HG03064 (cell line): ENCODE data around the gene TMEM120A.
A peak's percentile ranks its signal among the peaks of the same experiment; 100 is the strongest.

Source experiments
- ATAC-seq: cut with Tn5 transposase; IDR thresholded peaks from one replicate; pipeline ENCODE4 v1.9.1; 2021; ENCODE audit warnings: low read depth; ENCODE audit not compliant: unreplicated experiment

TMEM120A gene

DNA sequence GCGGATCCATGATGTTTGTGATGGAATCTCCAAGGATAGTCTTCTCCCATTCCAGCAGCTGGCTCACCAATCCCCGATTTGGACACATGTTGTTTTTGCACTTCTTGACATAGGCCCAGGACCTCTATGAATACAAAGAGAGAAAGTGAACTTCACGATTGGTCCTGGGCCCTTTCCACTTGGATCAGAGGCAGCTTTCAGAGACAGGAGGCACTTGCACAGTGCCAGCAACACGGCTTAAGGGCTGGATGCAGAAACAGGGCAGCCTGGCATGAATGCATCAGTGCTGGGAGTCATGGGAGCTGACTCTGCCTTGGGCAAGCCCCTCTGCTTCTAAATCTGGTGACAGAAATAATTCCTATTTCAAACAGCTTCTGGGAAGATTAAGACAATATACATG is 2.1 kb upstream of the TMEM120A start:
- ATAC-seq, result no peak

DNA sequence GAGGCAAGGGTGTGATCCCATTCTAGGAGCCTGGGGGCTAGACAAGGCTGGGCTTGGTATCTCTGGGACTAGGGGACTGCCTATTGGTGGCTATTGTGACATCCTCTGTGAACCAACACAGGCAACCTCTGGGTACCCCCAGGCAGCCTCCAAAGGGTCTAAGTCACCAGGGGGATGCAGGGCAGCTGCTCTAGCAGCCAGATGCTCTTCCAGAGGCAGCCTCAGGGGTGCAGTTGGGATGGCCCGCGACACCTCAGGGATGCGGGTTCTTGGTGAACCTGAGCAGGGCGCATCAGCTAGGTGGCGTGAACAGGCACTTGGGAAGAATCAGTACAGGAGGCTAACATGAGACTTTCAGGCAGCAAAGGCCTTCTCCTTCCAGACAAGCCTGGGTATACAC is 1.6 kb upstream of the TMEM120A start:
- ATAC-seq, result no peak

DNA sequence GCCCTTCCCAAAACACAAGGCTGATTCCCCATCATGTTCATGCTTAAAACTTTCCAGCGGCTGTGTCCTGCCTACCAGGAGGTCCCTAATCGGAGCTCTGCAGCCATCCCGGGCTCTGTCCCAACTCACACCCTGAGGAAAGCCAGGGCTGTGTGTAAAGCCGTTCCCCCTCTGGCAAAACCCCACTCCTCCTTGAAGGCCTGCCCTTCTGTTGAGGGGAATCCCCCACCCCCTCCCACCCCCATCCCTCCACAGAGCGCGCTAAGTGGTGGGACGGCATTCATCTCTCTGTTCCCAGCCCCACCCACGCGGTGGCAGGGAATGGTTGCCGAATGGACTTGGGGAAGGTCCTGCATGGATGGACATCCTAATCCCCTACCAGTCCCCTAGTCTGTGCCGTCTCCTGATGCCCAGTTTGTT is 667 bp upstream of the TMEM120A start:
- ATAC-seq, result no peak

DNA sequence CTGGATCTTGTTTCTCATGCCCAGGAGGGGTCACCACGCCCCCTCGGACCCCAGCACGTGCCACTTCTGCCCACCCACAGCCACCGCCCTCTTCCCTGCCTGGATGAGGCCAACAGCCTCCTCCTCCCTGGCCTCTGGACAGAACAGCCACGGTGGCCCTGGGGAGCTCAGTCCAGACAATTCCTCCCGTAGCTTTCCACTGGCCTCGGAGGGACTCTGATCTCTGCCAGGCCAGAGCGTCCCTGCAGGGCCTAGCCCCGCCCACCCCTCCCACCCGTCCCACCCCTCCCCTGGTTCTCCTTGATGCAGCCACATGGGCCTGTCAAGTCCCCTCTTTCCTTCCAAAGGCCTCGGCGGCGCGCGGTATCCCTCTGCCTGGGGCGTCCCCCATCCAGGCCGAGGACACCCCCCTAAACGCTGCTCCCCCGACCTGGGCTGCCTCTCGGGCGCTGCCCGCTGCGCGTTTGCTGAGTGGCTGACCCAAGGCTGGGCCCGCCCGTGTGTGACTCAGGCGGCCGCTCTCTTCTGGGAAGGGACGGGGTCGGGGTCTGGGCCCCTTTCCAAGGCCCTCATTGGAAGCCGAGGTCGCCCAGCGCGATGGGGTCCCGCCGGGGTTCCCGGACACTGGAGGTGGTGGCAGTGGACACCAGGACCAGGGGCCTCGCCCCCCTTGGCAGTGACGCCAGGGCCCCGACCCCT is 557 bp downstream of the TMEM120A start:
- ATAC-seq, result peak; percentile 24

DNA sequence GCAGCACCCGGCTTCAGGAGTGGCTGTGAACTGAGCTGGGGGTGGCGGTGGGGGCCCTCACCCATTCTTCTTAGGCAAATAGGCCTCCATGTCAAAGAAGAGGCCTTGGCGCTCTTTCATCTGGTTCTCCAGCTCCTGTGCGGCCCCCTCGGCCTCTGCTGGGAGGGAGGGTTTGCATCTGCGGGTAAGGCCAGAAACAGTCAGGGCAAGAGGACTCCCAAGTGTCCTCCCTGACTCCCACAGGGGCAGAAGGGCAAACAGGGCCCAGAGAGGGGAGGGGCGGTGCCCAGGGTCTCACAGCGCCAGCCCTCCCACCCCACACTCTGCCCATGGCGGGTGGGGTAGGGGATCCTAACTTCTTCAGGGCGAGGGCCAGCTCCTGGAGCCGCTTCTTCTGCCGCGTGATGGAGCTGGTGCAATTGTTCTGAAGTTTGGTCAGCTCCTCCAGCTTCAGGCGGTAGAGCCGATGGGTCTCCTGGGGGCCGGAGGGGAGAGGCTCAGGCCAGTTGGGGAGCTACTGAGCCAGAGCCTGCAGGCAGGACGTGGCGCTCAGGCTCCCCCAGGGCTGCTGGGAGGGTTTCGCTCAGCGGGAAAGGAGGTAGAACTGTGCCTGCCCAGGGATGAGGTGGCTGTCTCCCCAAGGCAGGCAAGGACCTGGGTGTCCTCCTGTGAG is 2.2 kb downstream of the TMEM120A start:
- no peak for ATAC-seq

DNA sequence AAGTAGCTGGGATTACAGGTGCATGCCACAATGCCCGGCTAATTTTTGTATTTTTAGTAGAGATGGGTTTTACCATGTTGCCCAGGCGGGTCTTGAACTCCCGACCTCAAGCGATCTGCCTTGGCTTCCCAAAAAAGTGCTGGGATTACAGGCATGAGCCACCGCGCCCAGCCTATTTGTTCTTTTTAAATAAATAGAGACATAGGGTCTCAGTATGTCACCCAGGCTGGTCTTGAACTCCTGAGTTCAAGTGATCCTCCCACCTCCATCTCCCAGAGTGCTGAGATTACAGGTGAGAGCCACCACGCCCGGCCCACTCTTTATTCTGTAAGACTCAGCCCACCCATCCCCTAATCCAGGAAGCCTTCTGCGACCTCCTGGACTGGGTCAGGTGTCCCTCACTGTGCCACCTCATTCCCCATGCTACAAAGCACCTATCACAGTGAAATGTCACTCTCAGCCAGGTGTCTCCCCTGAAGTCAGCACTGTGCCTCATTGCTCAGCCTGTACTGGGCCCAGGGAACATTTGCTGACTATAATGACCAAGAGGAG is 2.8 kb downstream of the TMEM120A start:
- no peak for ATAC-seq

DNA sequence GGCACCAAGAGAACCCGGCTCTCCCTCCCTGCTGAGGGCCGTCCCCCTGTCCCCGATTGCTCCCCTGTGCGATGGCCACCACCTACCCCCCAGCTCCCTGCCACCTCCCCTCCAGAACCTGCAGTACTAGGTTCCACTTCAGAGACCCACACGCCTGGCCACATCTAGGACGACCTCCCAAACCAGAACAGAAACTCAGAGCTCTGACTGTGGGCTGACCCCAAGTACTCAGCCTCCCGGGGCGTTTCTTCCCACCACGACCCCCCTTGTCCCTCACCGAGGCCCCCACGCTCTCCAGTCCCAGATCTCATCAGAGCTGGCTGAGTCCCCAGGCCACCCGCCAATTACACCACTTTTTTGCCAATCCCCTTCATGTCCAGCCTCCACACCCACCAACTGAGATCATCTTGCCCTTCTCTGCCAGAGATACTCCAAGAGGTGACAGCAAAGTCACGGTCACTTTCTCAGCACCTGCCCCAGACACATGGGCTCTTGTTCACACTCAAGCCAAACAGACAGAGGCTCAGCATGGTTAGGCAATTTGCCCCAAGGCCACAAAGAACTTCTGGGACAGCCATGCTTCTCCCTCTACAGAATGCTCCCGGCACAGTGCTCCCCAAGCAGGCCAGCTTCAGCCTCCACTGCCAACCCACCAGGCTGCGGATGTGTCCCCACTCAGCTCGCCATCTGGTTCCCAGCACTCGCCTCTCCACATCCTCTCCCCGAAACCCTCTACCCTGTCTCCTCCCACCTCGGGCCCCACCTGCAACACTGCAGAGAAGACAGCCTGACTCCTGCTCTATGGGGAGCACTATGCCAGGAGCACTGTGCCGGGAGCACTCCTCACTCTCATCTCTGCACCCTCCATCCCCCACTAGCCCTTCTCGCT is 4.7 kb downstream of the TMEM120A start:
- ATAC-seq, result no peak

DNA sequence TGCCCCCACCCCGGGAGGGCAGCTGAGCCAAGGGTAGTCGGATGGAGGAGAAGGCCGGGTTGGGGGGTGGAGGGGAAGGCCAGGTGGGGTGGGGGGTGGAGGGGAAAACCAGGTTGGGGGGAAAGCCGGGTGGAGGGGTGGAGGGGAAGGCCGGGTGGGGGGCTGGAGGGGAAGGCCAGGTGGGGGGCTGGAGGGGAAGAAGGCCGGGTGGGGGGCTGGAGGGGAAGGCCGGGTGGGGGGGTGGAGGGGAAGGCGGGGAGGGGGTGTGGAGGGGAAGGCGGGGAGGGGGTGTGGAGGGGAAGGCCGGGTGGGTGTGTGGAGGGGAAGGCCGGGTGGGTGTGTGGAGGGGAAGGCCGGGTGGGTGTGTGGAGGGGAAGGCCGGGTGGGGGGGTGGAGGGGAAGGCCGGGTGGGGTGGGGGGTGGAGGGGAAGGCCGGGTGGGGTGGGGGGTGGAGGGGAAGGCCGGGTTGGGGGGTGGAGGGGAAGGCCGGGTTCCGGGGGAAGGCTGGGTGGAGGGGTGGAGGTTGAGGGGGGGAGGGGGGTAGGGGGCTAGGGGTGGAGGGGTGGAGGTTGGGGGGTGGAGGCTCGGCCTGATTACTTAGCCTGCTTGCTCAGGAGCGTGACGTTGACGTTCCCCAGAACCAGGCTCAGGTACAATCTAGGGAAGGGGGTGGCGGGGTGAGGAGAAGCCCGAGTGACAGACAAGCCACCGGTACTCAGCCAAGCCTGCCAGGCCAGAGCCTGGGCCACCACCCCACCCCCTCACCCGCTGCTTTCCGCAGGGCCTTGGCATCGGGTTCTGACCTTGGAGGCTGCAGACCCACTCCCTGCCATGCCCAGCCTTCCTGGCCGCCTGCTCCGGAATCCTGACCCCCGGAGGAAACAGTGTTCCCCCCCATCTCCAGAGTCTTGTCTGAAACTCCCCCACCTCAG is 5.6 kb downstream of the TMEM120A start:
- no peak for ATAC-seq

DNA sequence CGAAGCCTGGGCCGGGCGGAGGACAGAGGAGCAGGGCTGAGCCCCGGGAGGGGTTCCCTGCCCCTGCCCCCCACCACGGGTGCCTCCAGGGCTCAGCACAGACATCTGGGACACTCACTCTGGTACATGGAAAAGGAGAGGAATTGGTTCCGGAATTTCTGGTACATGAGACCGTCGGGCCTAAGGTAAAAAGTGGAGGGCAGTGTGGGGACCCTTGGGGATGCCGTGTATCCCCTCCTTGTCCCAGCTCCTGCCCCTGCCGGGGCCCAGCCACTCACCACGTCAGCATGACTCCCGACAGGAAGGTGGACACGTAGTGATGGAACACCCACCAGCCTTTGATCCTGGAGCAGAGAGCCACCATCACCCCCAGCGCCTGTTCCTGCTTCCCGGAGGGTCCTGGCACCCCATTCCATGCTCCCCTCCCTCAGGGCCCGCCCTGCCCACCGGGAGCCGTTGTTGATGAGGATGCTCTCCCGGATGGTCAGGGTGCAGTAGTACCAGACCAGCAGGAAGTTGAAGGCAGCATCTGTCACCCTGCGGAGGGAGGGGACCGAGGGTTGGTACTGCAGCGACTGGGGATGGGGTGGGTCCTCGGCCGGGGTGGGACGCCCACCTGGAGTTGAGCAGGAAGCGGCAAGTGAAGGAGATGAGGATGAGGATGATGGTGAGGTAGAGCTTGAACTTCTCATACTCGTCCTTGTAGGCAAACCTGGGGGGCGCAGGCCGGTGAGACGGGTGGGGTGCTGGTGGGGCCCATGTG is 6.4 kb downstream of the TMEM120A start:
- ATAC-seq, result no peak

DNA sequence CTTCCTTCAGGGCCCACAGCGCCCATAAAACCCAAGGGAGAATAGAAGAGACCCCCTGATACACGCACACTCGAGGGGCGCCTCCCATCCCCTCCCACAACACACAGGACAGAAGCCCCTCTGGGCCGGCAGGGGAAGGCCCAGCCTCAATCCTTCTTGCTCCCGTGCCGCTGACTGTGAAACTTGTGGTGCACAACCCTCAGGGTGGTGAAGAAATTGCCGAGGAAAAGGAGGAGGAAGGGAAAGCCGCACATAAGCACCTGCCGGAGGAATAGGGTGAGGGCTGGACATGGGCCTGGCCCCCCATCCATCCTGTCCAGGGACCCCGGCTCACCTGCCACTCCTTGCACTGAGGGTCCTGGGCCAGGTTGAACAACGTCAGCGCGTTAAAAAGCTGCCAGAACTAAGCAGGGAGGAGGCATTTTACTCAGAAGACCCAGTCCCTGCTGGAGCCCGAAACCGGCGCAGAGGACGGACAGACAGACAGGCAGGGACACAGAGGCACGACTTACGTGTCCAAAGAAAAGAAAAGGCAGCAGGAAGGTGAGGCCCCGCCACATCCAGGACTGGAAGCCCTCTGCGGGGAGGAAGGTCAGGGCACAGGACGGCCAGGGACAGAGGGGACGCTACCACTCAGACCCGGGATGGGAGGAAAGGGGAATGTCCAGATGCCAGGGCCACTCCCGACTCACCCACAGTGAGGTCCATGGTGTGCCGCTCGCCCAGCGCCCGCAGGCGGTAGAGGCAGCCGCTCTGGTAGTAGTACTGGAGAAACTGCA is 7.2 kb downstream of the TMEM120A start:
- no peak for ATAC-seq

DNA sequence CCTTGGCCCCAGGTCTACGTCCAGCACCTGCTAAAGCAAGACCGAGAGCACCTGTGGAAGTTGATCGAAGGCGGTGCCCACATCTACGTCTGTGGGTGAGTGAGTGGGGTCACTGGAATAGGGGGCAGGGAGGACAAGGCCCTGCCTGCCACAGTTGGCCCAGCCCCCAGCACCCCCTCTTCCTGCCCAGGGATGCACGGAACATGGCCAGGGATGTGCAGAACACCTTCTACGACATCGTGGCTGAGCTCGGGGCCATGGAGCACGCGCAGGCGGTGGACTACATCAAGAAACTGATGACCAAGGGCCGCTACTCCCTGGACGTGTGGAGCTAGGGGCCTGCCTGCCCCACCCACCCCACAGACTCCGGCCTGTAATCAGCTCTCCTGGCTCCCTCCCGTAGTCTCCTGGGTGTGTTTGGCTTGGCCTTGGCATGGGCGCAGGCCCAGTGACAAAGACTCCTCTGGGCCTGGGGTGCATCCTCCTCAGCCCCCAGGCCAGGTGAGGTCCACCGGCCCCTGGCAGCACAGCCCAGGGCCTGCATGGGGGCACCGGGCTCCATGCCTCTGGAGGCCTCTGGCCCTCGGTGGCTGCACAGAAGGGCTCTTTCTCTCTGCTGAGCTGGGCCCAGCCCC is 8.1 kb downstream of the TMEM120A start:
- no peak for ATAC-seq

DNA sequence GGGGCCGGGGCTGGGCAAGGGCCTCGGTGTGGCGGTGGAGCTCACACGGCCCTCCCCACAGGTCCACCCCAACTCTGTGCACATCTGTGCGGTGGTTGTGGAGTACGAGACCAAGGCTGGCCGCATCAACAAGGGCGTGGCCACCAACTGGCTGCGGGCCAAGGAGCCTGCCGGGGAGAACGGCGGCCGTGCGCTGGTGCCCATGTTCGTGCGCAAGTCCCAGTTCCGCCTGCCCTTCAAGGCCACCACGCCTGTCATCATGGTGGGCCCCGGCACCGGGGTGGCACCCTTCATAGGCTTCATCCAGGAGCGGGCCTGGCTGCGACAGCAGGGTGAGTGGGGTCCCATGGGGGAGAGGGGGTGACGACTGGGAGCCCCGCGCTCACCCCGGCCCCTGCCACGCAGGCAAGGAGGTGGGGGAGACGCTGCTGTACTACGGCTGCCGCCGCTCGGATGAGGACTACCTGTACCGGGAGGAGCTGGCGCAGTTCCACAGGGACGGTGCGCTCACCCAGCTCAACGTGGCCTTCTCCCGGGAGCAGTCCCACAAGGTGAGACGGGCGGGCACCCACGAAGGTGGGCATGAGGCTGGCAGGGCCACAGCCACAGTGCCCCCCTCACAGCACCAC is 8.8 kb downstream of the TMEM120A start:
- ATAC-seq, result no peak

DNA sequence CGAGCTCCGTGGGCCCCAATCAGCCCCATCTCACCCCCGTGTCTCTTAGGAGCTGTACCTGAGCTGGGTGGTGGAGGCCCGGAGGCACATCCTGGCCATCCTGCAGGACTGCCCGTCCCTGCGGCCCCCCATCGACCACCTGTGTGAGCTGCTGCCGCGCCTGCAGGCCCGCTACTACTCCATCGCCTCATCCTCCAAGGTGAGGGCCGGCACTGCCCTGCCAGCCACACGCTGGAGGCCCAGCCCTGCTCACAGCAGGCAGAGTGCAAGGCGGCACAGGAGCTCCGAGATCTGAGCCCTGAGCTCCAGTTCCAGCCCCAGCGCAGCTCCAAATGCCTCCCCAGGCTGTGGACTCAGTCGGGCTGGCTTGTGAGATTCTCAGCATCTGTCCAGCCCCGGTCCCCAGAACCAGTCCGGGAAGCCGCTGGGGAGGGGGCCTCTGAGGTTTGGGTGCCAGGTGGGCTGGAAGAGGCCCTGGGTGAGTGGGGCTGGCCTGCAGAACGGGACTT is 9.3 kb downstream of the TMEM120A start:
- no peak for ATAC-seq

DNA sequence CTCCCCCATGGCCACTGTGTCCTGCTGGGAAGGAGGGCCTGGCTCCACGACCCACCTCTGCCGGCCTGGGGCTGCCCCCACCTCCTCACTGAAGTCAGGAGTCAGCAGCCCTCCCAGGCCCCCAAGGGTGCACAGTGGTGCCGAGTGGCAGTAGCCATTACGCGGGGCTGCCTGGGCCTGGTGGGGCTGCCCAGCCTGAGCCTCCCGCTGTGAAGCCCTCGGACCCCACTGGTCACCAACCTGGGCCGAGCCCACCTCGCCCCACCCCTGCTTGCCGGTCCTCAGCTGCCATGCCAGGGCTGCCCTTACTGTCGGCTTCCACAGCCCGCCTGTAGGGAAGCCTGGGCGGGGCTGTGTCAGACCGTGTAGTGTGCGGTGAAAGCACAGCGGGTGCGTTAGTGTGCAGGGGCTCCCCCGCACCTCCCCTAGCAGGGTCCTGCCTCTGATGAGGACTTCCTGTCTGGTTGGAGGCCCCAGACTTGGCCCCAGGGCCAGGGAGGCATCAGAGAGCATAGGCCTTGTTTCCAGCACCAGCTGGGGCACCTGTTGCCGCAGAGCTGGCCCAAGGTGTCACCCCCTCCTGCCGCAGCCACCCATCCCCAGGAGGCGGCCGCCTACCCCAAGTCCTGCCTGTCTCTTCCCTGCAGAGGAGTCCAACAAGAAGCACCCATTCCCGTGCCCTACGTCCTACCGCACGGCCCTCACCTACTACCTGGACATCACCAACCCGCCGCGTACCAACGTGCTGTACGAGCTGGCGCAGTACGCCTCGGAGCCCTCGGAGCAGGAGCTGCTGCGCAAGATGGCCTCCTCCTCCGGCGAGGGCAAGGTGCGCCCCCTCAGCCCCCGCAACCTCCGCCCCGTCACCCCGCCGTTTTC is 10.0 kb downstream of the TMEM120A start:
- no peak for ATAC-seq

DNA sequence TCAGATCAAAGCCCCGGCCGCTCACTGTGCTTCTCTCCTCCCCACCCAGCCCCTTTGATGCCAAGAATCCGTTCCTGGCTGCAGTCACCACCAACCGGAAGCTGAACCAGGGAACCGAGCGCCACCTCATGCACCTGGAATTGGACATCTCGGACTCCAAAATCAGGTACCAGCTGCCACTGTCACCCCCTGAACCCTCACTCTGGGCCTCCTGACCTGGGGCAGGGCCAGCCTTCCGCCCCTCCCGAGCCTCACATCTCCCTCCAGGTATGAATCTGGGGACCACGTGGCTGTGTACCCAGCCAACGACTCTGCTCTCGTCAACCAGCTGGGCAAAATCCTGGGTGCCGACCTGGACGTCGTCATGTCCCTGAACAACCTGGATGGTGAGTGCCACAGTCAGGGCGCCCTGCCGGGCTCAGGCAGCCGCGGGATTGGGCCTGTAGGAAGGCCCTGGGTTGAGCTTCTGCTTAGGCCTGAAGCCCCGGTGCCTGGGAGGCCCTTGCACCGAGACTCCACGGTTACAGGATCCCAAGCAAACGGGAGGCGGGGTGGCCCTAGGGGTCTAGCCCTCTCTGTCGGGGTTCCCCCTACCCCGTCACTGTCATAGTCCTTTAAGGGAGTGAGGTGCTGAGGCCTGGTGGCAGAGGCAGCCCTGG is 10.8 kb downstream of the TMEM120A start:
- ATAC-seq, result no peak
